ENCODE results near the gene CFAP54.

CFAP54 gene

GRCh38 chr12:96516472-96517430, 27.4 kb downstream of the CFAP54 start:
- H3K4me3 ChIP-seq (ENCODE audit: low read length), result peak overlapping the region; percentile 41; the same call in 1 of the 2 replicates
- TF ChIP-seq ZNF274 (IDR thresholded peaks at IDR 0.05; ENCODE audit: low read depth, low read length), result no peak

DNA sequence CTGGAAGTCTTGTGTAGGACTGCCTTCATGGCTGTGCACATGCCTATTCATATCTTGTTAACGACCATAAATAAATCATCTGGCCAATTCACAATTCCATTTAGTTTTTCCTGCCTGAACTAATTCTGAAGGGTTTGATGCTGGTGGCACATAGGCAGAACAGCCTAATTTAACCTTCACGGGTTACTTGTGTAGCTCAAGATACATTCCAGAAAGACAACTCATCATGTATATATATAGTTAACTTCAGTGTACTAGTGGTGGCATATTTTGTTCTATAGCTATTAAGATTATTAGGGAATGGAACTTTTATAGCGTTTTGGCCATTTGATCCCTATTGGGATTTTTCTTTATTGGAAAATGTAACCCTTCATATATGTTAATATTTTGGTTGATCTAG, 31.4 kb downstream of the CFAP54 start:
- no peak for TF ChIP-seq ZNF274 (IDR thresholded peaks at IDR 0.05; ENCODE audit: low read depth, low read length)
- H3K4me3 ChIP-seq (ENCODE audit: low read length), result no peak overlapping the region

- no peak for TF ChIP-seq ZNF274 (IDR thresholded peaks at IDR 0.05; ENCODE audit: low read depth, low read length)
- H3K4me3 ChIP-seq (ENCODE audit: low read length), result no peak overlapping the region
Observed at GRCh38 chr12:96521895-96522682, 32.7 kb downstream of the CFAP54 start.

DNA sequence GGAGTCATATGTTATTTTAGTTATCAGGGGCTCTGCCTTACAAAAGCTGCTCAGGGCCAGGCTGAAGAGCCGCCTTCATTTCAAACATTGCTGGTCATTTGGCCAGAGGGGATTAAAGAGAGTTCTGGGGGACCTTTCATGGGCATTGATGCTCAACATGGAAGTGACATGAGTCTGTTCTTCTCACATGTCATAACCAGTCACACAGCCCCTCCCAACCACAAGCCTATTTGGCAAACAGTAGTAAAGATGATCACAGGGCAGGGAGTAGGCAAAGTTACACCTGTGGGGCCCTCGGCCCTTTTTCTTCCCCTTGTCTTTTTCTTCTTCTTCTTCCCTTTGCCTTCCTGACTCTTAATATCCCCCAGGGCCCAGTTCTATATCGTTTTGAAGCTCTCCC, 33.3 kb downstream of the CFAP54 start:
- no peak overlapping the region for H3K4me3 ChIP-seq (ENCODE audit: low read length)
- TF ChIP-seq ZNF274 (IDR thresholded peaks at IDR 0.05; ENCODE audit: low read depth, low read length), result no peak

GRCh38 chr12:96526110-96526509, 36.7 kb downstream of the CFAP54 start:
- no peak for TF ChIP-seq ZNF274 (IDR thresholded peaks at IDR 0.05; ENCODE audit: low read depth, low read length)
- H3K4me3 ChIP-seq (ENCODE audit: low read length), result no peak overlapping the region

DNA sequence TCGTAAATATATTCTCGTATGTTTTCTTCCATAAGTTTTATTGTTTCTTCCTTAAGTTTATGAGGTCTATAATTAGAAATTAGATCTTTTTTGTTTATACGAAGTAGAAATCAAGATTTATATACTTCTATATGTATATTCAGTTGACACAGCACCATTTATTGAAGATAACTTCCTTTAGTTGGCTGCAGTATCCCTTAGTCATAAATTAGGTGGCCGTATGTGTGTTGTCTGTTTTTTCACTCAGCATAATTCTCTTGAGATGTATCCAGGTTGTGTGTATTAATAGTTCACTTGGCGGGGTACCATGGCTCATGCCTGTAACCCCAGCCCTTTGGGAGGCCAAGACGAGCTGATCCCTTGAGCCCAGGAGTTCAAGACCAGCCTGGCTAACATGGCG, 40.5 kb downstream of the CFAP54 start:
- TF ChIP-seq ZNF274 (IDR thresholded peaks at IDR 0.05; ENCODE audit: low read depth, low read length), result no peak
- H3K4me3 ChIP-seq (ENCODE audit: low read length), result no peak overlapping the region

GRCh38 chr12:96534339-96534738, 45.0 kb downstream of the CFAP54 start:
- H3K4me3 ChIP-seq (ENCODE audit: low read length), result no peak overlapping the region
- TF ChIP-seq ZNF274 (IDR thresholded peaks at IDR 0.05; ENCODE audit: low read depth, low read length), result no peak

DNA sequence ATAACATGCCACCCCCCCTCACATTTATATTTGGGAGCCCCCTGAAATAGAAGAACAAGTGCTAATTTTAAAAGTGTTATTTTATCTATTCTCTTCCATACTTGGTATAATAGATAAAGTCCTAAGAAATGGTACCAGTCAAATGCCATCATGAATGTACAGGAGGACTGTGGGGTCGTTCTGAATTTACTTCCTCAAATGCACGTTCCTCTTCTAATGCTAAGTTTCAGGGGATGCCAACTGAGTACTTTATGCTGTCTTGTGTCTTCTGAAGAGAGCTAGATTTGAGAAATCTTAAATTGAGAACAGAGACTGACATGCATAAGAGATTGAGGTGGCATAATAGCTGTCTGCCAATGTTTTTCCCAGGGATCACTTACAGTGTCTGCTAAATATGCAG, 59.0 kb downstream of the CFAP54 start:
- TF ChIP-seq ZNF274 (IDR thresholded peaks at IDR 0.05; ENCODE audit: low read depth, low read length), result no peak
- H3K4me3 ChIP-seq (ENCODE audit: low read length), result no peak overlapping the region

DNA sequence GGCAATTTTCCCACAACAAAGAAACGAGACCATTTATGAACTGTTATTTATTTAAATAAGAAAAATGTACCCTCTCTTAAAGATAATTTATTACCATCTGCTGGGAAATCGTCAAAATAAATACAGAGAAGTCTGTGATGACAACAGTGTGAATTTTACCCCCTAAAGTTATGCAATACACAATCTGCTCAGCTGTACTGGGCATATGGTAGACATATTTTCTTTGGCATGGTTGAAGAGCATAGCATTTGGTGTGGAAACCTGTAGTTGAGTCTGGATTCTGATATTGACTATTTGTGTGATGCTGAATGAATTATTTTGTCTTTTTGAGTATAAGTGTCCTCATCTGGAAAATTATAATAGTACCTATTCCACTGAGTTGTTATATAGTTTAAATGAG, 60.0 kb downstream of the CFAP54 start:
- no peak for TF ChIP-seq ZNF274 (IDR thresholded peaks at IDR 0.05; ENCODE audit: low read depth, low read length)
- no peak overlapping the region for H3K4me3 ChIP-seq (ENCODE audit: low read length)

DNA sequence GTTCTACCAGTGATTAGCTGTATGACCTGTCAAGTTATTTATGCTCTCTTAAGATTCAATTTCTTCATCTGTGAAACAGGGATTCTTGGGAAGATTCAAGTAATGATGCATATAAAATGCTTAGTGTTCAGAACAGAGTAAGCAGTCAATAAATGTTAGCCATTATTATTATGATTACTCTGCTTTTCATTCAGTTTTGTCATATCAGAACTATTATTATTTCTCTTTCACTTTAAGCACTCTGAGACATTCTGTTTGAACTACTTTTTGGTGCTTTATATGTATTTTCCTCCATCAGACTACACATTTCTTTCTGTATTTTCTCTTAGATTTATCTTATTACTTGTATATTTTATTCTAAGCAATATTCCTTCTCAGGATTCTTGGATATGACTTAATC, 81.2 kb downstream of the CFAP54 start:
- TF ChIP-seq ZNF274 (IDR thresholded peaks at IDR 0.05; ENCODE audit: low read depth, low read length), result no peak
- no peak overlapping the region for H3K4me3 ChIP-seq (ENCODE audit: low read length)

GRCh38 chr12:96571101-96571862, 81.9 kb downstream of the CFAP54 start:
- TF ChIP-seq ZNF274 (IDR thresholded peaks at IDR 0.05; ENCODE audit: low read depth, low read length), result no peak
- no peak overlapping the region for H3K4me3 ChIP-seq (ENCODE audit: low read length)

DNA sequence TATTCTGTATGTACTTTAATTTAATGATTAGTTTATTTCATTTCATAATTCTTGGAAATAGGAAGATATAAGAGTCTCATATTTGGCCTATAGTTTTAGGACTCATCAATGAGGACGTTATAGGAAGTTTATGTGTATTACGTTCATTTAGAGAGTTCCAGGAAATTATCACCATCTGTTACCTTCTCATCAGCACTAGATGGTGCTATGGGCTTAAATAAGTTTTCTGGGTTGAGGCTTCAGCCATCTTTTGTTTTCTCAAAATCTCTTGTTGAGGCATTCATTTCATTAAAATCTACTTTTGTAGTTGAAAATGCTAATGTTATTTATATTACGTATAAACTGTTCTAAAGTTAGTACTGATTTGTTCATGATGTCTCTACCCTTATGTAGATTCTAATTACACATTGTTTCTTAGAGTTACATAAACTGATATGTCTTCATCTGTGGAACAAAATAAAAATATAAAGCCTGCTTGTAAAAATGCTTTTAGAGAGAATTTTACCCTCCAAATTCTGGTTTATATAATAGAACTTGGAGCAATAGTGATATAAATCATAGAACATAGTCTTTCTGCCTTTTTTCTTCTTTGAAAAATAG, 89.2 kb downstream of the CFAP54 start:
- TF ChIP-seq ZNF274 (IDR thresholded peaks at IDR 0.05; ENCODE audit: low read depth, low read length), result no peak
- H3K4me3 ChIP-seq (ENCODE audit: low read length), result no peak overlapping the region

DNA sequence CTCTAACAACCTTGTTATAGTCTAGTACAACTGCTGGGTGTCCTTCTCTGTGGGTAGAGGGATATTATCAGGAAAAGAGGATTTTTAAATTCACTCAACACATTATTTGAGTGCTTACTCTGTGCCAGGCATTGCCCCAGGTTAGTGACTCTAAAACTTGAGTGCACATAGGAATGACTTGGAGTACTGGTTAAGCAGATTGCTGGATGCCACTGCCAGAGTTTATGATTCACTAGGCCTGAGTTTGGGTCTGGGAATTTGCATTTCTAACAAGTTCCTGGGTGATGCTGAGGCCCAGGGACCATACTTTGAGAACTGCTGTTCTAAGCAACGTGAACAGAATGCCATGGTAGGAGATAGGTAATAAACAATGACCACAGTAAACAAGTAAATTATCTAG, 96.6 kb downstream of the CFAP54 start:
- TF ChIP-seq ZNF274 (IDR thresholded peaks at IDR 0.05; ENCODE audit: low read depth, low read length), result no peak
- H3K4me3 ChIP-seq (ENCODE audit: low read length), result no peak overlapping the region

- no peak for TF ChIP-seq ZNF274 (IDR thresholded peaks at IDR 0.05; ENCODE audit: low read depth, low read length)
Observed at GRCh38 chr12:96587691-96588090, 98.3 kb downstream of the CFAP54 start.

More at GRCh38 chr12:96587691-96588090, 98.3 kb downstream of the CFAP54 start:
- no peak overlapping the region for H3K4me3 ChIP-seq (ENCODE audit: low read length)
